HAP-1 (cell line): ENCODE data around the gene C1orf141.

Experiments used
- DNase-seq, 2 experiments: peaks; one replicate each; pipeline ENCODE4 v3.0.0-alpha.2; 2016 to 2020; ENCODE audit warnings: low spot score in 2 of 2
- H3K27me3 ChIP-seq: fragments of 250-450 bp; sonication (Bioruptor Pico); 2 replicates; pipeline ENCODE4 v1.5.1; 2020; ENCODE audit warnings: low read depth, mild to moderate bottlenecking, moderate library complexity
- H3K36me3 ChIP-seq: fragments of 250-450 bp; sonication (Bioruptor Pico); replicated peaks from 2 replicates; pipeline ENCODE4 v1.5.1; 2020; ENCODE audit warnings: mild to moderate bottlenecking
- H3K4me1 ChIP-seq: fragments of 250-450 bp; sonication (Bioruptor Pico); 2 replicates; pipeline ENCODE4 v1.5.1; 2020; ENCODE audit warnings: mild to moderate bottlenecking
- H3K4me3 ChIP-seq: fragments of 250-450 bp; sonication (Bioruptor Pico); 2 replicates; pipeline ENCODE4 v1.5.1; 2020; ENCODE audit warnings: mild to moderate bottlenecking, moderate library complexity
- H3K9me3 ChIP-seq: fragments of 250-450 bp; sonication (Bioruptor Pico); 2 replicates; pipeline ENCODE4 v1.5.1; 2020; ENCODE audit warnings: mild to moderate bottlenecking, moderate library complexity
- in situ Hi-C: fragments of 300-500 bp; cut with MboI; formaldehyde crosslinking; loops from 3 replicates; pipeline ENCODE4 v1.14.3; 2020; ENCODE audit warnings: low sequenced_read_pairs, inconsistent platforms, mixed read lengths

Gene C1orf141

DNA sequence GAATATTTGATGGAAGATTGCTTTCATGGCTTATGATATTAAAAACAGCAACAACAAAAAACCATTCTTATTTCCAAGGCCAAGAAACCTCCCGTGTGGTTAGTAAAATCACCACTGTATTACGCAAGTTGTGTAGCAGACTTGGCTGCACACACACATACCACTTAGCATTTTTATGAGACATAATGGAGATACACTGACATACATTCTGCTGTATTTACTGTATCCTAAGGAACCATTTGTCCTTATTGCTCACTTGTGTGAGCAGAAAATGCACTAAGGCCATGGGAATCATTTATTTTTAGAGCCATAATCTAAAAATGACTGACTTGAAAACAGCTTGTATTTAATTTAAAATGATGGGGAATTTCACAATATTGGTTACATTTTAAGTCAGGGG, 584 bp upstream of the C1orf141 start:
- Histone ChIP-seq H3K4me3 (no peak overlapping the region), H3K9me3 (no peaks in the 10 kb centered on the region), H3K36me3 (no peaks in the 10 kb centered on the region), H3K4me1 (no peaks in the 10 kb centered on the region), H3K27me3 (no peaks in the 10 kb centered on the region)
- no peak for DNase-seq
- in situ Hi-C loops, result no loop called here

DNA sequence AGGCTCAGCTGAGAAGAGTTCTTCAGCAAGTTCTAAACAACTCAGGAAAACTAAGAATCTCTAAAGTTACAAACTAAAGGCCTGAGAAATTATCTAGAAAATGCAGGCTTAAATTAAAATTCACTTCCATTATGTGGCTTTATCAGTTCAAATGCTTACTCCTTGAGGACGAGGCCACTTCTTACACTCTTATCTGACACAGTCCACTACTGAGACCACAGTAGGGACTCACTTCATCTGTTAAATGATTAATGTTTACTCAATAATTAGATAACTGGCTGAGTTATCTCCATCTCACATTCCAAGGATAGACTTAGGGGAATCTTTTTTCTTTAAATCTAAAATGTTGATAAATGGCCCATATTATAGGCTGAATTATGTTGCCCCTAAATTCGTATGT, 1.6 kb downstream of the C1orf141 start:
- in situ Hi-C loops, result no loop called here
- no peaks in the 10 kb centered on the region for H3K27me3 ChIP-seq
- no peak overlapping the region for H3K4me3 ChIP-seq
- DNase-seq, result no peak
- H3K36me3 ChIP-seq, result no peaks in the 10 kb centered on the region
- no peaks in the 10 kb centered on the region for H3K9me3 ChIP-seq
- H3K4me1 ChIP-seq, result no peaks in the 10 kb centered on the region; the same call in 1 of the 2 replicates

DNA sequence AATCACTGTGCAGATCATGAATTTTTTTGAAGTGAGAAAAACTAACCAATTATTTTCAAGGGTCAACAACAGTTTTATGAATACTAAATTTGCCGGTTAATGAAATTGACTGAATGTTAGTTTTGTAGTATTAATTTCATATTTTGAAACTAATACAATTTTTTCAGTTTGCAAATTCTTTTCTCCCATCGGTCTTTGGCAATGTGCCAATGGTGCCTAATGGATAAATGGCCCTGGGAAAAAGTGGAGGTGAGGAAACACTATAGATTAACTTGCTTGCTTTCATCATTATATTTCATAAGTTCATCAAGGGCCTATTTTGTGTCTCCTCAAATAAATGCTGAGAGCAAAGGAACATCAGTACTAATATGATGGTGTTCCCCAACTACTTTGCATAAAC, 4.1 kb downstream of the C1orf141 start:
- H3K4me3 ChIP-seq, result no peak overlapping the region
- no peak for DNase-seq
- in situ Hi-C loops, result no loop called here

DNA sequence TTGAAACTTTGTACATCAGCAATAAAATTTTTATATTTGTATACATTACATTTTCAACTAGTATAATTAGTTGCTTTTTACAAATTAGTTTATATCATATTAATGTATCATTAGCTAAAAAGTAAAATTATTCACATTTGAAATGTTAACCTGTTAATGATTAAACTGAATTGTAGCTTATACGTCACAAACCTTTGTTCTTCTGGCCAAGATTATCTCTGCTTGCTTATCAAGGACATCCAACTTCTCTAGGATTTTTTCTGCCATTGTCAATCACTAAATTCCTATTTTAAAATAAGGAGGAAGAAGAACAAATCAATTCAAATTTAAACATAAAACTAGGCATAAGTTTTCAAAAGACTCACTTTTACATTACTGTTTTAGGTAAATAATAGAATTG, 7.8 kb downstream of the C1orf141 start:
- Histone ChIP-seq H3K4me3 (no peak overlapping the region), H3K36me3 (no peaks in the 10 kb centered on the region), H3K27me3 (no peaks in the 10 kb centered on the region), H3K9me3 (no peaks in the 10 kb centered on the region), H3K4me1 (no peaks in the 10 kb centered on the region; the same call in 1 of the 2 replicates)
- in situ Hi-C loops, result loop anchor here (10.0 kb wide), 1 partner anchor 62 kb away; no protein-coding TSS in a partner anchor
- no peak for DNase-seq

More for the DNA sequence above, 4.1 kb downstream of the C1orf141 start:
- Histone ChIP-seq H3K4me1 (no peaks in the 10 kb centered on the region; the same call in 1 of the 2 replicates), H3K36me3 (no peaks in the 10 kb centered on the region), H3K9me3 (no peaks in the 10 kb centered on the region), H3K27me3 (no peaks in the 10 kb centered on the region)

DNA sequence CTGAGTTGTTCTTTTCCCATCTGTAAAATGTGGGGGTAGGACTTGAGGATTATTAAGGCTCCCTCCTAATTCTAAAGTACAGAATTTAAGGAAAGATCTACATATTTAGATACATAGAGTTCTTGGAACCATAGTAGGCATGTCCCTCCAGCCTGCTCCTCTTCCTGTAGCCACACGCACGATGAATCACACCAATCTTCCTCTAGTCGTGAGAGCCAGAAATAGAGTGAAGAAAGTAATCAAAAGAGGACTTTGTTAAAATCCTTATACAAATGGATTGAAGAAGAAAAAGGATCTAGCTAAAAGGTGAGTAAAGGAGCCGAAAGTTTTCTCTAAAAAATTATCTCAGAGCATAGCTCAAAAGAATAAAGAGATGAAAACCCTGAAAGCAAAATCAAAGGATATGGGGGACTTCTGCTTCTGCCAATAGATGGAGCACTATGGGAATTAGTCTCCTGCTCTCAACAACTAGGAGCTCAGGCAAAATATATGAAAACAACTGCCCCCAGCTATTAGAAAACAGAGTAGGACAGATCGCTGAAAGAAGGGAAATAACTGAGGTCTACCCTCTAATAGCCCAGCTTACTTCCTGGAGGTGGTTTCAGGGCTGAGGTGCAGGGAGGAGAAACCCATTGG, 8.5 kb downstream of the C1orf141 start:
- no peak overlapping the region for H3K4me3 ChIP-seq
- in situ Hi-C loops, result loop anchor here (10.0 kb wide), 1 partner anchor 61 kb away; no protein-coding TSS in a partner anchor
- no peak for DNase-seq
- no peaks in the 10 kb centered on the region for H3K9me3 ChIP-seq
- no peaks in the 10 kb centered on the region for H3K36me3 ChIP-seq
- H3K4me1 ChIP-seq, result no peaks in the 10 kb centered on the region; the same call in 1 of the 2 replicates
- no peaks in the 10 kb centered on the region for H3K27me3 ChIP-seq

- no peak overlapping the region for H3K4me3 ChIP-seq
- in situ Hi-C loops, result loop anchor here (10.0 kb wide), 1 partner anchor 60 kb away; no protein-coding TSS in a partner anchor
- H3K27me3 ChIP-seq, result no peaks in the 10 kb centered on the region
- H3K4me1 ChIP-seq, result no peaks in the 10 kb centered on the region
- DNase-seq, result no peak
- no peaks in the 10 kb centered on the region for H3K36me3 ChIP-seq
- H3K9me3 ChIP-seq, result no peaks in the 10 kb centered on the region
Measured at GRCh38 chr1:67124455-67124854, 10.3 kb downstream of the C1orf141 start.

DNA sequence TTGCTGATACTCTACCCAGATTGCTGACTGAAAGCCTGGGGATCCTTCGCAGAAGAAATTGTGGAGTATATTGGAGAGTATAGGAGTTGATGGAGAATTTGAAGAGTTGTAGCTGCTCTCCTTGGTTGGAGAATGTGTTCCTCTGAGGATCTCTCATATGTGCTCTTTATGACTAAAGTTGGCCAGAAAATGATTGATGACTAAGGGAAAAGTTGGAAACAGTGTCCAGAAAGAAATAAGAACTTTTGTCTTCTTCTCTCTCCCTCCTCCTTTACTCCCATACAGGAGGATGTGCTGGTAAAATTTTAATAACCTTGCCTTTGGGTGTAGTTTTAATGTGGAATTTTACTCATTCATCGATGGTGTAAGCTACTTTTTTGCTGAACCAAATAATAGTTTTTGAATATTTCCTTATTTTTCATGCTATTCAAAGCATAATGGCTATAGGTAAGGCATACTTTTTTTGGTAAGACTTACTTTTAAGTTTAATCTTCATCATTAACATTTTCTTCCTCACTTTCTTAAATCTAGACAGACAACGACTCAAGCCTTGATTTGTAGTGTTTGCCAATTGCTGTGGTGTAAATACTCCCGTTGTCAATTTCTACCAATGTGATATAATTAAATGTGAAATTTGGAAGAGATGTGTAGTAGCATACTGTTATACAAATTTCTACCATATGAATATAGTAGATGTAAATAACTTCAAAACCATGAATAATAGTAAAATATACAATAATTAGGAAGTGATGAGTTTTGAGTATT, 13.7 kb downstream of the C1orf141 start:
- Histone ChIP-seq H3K4me3 (no peak overlapping the region), H3K4me1 (no peaks in the 10 kb centered on the region), H3K9me3 (no peaks in the 10 kb centered on the region), H3K36me3 (no peaks in the 10 kb centered on the region), H3K27me3 (no peaks in the 10 kb centered on the region)
- in situ Hi-C loops, result loop anchor here (10.0 kb wide), 1 partner anchor 56 kb away; no protein-coding TSS in a partner anchor
- DNase-seq, result no peak

DNA sequence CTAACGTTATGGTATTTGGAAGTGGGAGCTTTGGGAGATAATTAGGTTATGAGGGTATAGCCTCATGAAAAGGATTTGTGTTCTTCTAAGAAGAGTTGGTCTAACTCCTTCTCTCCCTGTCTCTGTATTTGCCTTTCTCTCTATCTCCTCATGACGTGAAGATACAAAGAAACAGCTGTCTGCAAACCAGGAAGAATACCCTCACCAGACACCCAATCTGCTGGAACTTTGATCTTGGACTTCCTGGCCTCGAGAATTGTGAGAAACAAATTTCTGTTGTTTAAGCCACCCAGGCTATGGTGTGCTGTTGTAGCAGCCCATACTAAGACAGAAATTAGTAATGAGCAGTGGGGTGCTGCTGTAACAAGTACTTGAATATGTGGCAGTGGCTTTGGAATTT, 16.1 kb downstream of the C1orf141 start:
- H3K27me3 ChIP-seq, result no peaks in the 10 kb centered on the region
- in situ Hi-C loops, result no loop called here
- H3K4me1 ChIP-seq, result no peaks in the 10 kb centered on the region
- H3K9me3 ChIP-seq, result no peaks in the 10 kb centered on the region
- H3K4me3 ChIP-seq, result no peak overlapping the region
- DNase-seq, result no peak
- no peaks in the 10 kb centered on the region for H3K36me3 ChIP-seq

DNA sequence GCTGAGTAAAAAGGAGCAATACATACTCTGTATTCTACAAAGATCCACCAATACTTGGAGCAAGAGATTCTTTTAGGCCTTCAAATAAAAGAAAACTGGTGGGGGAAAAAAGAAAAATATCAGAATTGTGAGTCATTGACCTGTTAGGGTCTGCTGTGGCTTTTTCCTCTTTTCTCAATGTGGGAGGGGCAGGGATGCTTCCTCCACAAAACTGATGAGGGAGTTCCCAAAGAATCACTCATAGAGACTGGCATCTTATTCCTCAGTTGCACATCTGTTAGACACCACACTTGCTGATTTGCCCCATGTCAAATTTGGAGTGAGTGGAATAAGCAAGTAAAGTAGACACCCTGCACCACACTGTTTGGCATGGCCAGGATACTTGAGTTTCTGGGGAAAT, 16.6 kb downstream of the C1orf141 start:
- Histone ChIP-seq H3K36me3 (no peaks in the 10 kb centered on the region), H3K4me3 (no peak overlapping the region), H3K9me3 (no peaks in the 10 kb centered on the region), H3K27me3 (no peaks in the 10 kb centered on the region), H3K4me1 (no peaks in the 10 kb centered on the region)
- in situ Hi-C loops, result no loop called here
- DNase-seq, result no peak

DNA sequence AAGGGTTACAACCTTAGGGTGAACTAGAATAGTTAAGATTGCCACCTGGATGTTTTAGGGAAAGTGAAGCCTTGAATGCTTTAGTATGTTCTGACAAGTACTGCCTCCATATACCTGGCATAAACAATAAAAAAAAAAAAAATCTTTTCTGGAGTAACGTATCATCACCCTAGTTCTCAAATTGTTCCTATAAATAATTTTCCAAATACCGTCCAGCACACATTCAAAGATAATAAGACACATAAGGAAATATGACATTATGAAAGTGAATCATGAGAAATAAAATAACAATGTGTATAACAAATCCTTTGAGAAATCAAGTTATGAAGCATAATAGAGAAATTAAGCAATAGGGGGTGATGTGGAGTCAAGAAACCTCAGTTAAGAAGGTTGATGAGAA, 20.6 kb downstream of the C1orf141 start:
- H3K36me3 ChIP-seq, result no peaks in the 10 kb centered on the region
- no peak for DNase-seq
- H3K4me3 ChIP-seq, result no peak overlapping the region
- in situ Hi-C loops, result no loop called here
- no peaks in the 10 kb centered on the region for H3K9me3 ChIP-seq
- H3K27me3 ChIP-seq, result no peaks in the 10 kb centered on the region
- H3K4me1 ChIP-seq, result no peaks in the 10 kb centered on the region

- DNase-seq, result no peak
- no peak overlapping the region for H3K4me3 ChIP-seq
- H3K36me3 ChIP-seq, result no peaks in the 10 kb centered on the region
- no peaks in the 10 kb centered on the region for H3K4me1 ChIP-seq
- no peaks in the 10 kb centered on the region for H3K9me3 ChIP-seq
- in situ Hi-C loops, result no loop called here
- H3K27me3 ChIP-seq, result no peaks in the 10 kb centered on the region
Measured at GRCh38 chr1:67110352-67110751, 24.4 kb downstream of the C1orf141 start.

- no peaks in the 10 kb centered on the region for H3K4me1 ChIP-seq
- no peaks in the 10 kb centered on the region for H3K9me3 ChIP-seq
- in situ Hi-C loops, result no loop called here
- 0 out of 2 replicates have a peak, but pooled peaks cover 3% of the 10 kb centered on the region for H3K27me3 ChIP-seq
- no peaks in the 10 kb centered on the region for H3K36me3 ChIP-seq
- DNase-seq, result no peak
- H3K4me3 ChIP-seq, result no peak overlapping the region
Measured at GRCh38 chr1:67105508-67105907, 29.3 kb downstream of the C1orf141 start.

DNA sequence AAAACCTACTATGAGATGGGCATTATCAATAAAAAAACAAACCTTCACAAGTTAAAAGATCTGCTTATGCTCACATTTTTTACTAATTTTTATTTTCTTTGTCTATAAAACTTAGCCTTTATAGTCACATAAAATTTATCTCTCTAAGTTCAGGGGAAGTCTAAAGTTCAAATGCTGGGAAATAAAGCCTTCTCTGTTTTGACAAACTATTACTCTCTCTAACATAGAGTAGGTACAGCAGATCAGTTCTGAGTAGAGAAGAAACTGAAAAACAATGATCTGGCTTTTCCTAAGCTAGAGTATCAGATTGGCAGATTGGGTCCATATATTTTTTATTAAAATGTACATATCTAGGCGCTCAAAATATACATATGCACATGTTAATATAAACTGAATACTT, 31.2 kb downstream of the C1orf141 start:
- H3K27me3 ChIP-seq, result 0 out of 2 replicates have a peak, but pooled peaks cover 3% of the 10 kb centered on the region
- H3K4me1 ChIP-seq, result no peaks in the 10 kb centered on the region
- in situ Hi-C loops, result no loop called here
- H3K4me3 ChIP-seq, result no peak overlapping the region
- no peak for DNase-seq
- H3K9me3 ChIP-seq, result no peaks in the 10 kb centered on the region
- H3K36me3 ChIP-seq, result no peaks in the 10 kb centered on the region

DNA sequence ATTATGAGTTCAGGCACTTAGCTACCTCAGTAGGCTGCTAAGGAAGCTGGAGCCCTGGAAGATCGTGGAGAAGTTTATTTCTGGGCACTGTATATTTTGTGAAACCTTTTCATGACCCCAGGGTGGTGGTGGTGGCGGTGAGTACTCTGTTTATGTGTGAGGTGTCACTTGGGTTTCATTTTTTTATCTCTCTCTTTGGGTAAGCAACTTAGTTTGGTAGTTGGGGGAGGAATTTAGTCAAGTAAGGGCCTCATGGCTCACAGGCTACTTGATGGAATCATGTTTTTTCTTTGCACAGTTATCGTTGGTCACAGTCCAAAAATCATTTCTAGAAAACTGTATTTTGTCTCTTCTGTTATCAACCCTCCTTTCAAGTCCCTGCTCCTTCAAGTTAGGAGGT, 33.9 kb downstream of the C1orf141 start:
- Histone ChIP-seq H3K27me3 (0 out of 2 replicates have a peak, but pooled peaks cover 3% of the 10 kb centered on the region), H3K36me3 (no peaks in the 10 kb centered on the region), H3K4me1 (no peaks in the 10 kb centered on the region), H3K4me3 (no peak overlapping the region), H3K9me3 (no peaks in the 10 kb centered on the region)
- no peak for DNase-seq
- in situ Hi-C loops, result no loop called here
